NCI-H187 (cell line): ENCODE data around the gene BSND.

Source experiments
- DNase-seq, 2 experiments: peaks; one replicate each; lab custom pipeline; 2025; lab: John Stamatoyannopoulos, UW

The BSND gene

DNA sequence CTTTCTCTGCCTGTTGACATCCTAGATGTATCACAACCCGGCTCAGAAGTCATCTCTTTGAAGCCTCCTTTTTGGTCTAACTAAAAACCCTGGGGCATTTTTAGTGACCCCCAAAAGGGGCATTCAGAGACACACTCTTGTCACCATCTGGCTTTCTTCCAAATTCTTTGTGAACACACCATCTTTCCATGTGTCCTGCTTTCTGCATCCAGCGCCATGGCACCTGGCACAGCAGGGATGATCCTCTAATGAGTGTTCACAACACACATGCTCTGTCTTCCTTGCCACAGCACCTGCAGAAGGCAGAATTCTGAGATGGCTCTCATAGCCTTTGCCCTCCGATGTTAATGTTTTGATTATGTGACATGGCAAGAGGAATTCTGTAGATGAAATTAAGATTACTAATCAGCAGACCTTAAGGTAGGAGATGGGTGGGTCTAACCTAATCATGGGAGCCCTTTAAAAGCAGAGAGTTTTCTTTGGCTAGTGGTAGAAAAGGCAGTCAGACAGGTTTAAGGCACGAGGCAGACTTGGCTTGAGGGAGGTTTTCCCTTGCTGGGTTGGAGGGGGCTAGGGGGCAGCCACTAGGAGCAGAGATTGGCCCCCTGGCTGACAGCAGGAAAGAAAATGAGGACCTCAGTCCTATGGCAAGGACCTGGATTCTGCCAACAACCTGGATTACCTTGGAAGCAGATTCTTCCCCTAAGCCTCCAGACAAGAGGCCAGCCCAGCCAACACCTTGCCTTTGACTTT, 23.2 kb upstream of the BSND start:
- DNase-seq = no peak

DNA sequence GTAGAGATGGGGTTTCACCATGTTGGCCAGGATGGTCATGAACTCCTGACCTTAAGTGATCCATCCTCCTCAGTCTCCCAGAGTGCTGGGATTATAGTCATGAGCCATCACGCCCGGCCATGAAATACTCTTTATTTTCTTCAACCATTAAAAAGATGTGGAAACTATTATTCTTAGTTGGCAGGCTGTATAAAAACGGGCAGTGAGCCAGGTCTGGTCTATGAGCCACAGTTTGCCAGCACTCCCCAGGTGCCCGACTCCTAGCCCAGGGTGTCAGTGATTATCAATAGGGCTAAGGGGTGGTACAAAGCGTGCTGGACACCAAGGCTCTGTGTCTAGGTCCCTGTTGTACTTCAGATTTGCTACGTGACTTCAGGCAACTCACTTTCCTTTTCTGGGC, 22.0 kb upstream of the BSND start:
- no peak for DNase-seq

DNA sequence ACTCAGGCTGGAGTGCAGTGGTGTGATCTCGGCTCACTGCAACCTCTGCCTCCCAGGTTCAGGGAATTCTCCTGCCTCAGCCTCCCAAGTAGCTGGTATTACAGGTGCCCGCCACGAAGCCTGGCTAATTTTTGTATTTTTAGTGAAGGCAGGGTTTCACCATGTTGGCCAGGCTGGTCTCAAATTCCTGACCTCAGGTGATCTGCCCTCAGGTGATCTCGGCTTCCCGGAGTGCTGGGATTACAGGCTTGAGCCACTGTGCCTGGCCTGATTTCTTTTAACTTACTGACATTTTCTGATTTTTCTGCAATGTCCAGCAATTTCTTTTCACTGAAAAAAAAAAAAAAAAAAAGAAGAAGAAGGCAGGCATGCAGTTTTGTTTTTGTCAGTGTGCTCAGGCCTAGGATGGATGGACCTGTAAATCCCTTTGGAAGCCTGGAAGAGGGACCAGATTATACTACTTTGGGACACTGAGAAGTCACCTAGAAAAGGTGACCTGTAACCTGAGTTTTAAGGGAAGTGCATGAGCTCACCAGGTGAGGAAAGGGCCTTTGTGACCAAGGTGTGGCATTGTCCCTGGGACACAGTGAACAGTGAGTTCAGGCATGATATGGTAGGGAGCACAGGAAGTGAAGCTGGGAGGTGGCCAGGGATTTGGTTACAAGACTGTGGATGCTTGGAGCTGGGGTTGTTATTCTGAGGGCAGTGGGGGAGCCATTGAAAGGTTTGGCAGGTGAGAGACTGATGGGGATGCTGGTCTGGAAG, 21.0 kb upstream of the BSND start:
- DNase-seq = no peak

DNA sequence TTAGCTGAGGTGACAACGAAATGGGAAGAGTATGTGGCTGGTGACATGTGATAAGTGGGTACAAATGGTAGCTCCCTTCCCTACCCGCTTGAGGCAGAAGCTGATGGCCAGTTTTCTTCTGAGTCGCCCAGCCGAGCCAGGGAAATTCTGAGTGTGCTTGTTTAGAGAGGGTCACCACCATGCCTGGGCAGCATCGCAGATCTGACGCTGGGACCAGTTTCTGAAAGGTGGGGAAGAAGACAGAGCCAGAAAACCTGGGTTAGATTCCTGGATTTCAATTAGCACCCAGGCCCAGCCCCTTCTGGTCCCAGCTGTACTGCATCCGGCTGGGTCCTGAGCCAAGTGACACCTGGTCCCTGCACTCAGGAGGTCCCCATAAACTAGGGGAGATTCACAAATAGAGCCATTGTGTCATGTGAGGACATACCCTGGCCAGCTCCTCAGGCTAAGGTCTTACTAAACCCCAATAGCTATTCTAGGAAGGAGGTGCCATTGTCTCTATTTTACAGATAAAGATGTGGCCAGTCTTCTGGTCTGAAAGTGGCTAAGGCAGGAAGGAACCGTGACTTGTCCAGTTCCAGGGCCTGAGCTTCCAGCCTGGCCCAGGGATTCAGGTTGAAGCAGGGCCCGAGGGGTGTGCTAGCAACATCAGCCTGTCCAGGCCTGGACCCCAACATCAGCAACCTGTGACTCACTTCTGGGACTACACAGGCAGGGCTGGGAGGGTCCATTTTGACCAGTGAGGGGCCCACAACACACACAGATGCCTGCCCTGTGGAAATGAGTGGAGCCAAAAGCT, 20.0 kb upstream of the BSND start:
- no peak for DNase-seq

DNA sequence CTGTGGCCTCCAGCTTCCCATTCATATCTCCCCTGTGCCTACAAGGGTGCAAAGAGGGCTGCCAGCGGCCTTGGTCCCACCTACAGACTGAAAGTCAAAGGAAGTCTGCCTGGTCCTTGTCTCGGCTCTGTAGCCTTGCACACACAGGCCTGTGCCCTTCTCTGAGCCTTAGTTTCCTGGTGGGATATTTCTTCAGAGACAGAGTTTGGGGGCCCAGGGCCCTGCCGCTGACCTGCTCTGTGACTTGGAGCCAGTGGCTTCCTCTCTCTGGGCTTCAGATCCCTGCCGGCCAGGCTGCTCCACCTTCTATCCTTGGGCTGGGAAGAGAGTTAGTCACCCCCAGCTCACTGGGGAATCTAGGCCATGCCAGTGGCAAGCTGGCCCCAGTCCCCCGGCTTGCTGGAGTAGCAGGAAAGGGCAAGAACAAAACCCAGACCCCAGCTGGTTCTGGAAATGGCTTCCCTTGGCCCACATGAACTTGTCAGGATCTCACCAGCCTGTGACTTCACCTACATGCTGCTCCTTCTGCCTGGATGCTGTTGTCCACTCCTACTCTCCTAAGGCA, 19.3 kb upstream of the BSND start:
- no peak for DNase-seq

DNA sequence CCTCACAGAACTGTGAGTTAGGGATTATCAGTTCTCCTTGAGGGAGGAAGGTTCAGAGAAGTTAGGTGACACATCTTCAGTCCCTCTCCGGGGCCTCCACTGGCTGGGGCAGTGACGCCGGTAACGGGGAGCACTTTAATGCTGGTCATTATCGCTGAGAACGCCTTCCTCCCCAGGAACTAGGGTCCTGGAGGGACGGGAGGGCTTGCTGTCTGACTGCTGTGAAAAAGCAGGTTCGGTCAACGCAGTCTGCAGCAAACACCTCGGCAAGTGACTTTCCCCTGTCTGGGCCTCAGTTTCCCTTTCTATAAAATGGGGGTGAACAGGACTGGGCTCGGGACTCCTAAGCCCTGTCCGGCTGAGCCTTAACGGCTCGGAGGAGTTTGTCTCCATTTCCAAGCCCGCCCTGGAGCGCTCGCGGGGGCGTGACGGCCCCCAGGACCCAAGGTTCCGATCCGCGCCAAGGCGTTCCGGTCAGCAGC, 18.6 kb upstream of the BSND start:
- DNase-seq = no peak

DNA sequence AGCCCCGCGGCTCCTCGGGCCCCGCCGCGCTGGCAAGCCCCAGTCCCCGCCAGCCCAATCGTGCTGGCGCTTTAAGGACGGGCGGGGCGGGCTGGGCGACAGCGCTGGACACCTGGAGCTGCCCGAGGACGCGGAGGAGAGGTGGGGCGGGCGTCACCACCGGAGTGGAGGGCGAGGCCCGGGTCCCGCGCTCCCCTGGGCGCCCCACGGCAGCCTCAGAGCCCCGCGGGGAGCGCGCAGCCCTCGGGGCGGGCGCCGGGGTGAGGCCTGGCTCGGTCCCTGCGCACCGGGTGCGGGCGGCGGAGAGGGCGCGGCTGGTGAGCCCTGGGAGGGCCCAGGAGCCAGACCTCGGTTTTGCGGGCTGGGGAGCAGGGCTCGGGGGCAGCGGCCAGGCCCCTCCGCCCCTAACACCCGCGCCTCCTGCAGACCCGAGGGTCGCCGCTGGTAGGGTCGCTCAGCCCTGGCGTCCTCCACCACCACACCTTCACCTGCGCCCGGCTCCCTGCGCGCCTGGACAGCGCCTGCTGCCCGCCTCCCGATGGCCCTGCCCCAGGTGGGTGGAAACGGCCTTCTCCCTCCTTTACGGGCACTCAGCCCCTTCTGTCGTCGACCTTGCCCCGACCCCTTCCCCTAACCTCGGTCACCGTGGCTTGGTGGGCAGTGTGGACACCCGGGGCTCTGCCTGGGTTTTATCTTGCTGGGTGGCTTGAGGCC, 18.0 kb upstream of the BSND start, which contains the start of gene TMEM61:
Gene TMEM61 (plus strand): TSS at position 101 of the 714 bp plus-strand sequence. CDS start 438 bp downstream, at position 539.
- no peak for DNase-seq

DNA sequence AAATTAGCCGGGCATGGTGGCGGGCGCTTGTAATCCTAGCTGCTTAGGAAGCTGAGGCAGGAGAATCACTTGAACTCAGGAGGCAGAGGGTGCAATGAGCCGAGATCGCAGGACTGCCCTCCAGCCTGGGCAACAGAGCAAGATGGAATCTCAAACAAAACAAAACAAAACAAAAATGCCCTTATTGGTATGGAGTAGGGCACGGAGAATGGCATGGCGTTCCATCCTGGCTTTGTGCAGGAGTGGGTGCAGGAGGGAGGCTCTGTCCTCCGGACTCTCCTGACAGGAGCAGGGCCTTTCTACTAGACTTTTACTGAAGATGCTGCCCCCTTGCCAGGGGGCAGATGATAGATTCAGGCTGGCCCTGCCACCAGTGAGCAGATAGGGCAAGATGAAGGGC, 17.3 kb upstream of the BSND start:
- no peak for DNase-seq

DNA sequence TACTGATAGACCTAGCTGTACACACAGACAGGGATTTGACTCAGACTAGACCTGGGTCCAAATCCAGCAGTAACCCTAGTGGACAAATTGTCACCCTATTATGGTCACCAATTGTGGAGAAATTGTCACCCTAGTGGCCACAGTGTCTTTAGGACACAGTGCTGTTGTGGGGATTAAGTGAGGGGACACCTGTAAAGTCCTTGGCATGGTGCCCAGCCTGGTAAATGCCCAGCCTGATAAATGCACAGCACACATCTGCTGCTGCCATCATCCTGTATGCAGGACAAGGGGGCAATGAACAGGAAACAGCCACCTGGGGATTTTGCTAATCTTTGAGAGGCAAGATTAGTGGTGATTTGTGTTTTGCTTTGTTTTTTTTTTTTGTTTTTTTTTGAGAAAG, 16.0 kb upstream of the BSND start:
- DNase-seq = no peak

DNA sequence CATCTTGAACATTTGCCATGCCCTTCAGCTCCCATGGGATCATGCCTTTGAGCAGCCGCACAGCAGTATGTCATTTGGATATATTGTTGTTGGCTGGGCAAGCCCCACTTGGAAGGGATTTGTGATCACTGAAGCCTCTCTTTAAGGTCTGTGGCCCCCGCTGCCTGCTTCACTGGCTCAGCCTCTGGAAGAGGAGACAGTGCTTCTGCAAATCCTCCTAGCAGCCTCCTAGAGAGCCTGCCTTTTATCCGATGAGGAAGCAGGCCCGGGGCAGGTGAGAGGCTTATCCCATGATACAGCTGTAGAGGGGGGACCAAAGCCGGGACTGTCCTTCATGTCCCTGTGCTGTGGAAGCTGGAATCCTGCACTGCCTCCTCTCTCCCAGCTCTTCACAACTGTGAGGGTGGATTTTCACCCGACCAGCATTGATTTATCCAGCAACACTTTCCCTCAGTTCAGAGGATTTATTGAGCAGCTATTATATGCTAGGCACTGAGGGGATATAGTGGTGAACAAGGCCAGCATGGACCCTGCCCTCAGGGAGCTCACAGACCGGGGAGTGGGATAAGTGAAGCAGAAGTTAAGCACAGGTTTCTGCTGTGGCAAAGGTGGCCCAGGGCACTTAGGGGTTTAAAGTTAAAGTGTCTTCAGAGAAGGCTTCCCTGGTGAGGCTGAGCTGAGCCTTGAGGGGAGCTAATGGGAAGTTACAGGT, 14.4 kb upstream of the BSND start:
- no peak for DNase-seq

DNA sequence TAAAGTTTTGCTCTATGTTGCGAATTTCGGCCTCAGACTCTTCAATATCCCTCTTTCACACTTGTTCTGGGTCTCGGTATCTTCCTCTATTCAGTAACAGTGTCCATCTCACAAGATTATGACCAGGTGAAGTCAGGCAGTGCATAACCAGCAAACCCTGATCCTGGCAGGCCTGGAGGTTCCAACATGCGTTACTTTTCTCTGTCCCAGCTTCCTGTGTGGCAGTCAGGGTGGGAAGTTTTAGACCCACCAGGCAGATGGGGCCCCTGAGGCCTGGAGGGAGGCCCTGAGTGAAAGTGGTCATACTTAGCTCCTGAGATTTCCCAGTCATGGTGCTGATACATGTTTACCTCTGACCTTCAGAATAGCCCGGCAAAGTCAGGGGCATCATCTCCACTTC, 13.2 kb upstream of the BSND start:
- DNase-seq = no peak

DNA sequence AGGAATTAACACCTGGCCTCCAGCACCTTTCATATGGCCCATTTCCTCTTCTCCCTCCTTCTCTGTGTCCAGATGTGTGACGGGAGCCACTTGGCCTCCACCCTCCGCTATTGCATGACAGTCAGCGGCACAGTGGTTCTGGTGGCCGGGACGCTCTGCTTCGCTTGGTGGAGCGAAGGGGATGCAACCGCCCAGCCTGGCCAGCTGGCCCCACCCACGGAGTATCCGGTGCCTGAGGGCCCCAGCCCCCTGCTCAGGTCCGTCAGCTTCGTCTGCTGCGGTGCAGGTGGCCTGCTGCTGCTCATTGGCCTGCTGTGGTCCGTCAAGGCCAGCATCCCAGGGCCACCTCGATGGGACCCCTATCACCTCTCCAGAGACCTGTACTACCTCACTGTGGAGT, 12.7 kb upstream of the BSND start:
- no peak for DNase-seq

DNA sequence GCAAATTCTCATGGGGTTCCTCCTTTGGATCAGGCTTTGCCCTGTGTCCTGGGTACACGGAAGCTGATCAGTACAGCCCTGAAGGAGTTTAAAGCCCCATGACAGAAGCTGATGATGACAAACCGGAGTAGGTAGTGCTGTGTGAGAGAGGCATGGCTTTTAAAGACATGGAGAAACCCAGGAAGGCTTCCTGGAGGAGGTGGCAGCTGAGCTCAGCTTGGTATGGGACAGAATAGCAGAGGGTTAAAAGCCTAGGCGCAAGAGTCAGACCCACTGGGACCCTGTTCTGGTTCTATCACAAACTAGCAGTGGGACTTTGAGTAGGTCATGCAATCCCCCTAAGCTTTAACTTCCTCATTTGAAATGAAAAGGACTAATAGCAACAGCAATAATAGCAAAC, 12.2 kb upstream of the BSND start:
- DNase-seq = no peak

DNA sequence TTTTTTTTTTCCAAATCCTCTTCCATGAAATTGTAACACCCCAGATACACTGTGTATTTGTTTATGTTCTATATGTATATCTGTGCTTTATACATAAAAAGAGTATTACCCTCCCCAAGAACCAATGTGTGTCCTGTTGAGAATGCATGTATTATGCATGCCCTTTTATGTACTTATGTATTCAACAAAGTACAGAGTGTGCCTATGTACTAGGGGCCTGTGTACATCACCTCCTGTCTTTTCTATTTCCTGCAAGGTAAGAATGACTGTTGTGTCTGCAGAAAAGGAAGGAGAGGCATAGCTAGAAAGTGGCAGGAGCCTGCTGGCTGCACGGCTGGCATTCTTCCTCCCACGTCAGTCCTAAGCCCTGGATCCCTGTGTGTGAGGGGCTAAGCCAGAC, 11.3 kb upstream of the BSND start:
- DNase-seq = no peak

DNA sequence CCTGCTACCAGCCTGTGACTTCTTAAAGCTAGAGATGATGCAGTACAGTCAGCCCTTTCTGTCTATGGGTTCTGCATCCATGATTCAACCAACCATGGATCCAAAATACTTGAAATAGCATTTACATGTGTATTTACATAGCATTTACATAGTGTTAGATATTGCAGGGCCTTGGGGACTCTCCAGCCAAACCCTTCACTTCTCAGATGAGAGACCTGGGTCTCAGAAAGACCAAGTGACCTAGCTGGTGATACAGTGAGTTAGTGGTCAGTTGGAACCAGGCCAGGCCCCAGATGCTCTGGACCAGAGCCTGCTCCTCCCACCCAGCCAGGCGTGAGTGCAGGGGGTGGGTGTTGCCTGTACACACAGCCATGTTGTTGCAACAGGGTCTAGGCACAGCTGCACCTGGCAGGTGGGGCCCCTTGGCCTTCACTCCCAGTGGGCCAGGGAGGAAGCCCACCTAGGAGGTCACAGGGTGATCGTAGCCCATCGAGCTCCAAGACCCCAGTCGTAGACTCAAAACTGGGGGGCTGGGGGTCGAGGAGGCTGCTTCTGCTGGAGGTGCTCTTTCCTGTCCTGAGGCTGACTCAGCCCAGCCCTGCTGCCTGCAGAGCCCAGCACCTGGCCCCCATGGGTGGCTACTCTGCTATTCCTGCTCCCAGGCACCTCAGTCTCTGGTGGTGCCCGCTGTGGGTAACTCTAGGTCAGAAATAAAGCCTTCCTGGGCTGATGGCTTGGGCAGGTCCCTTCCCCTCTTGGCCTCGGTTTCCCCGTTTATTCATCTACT, 10.6 kb upstream of the BSND start:
- no peak for DNase-seq

DNA sequence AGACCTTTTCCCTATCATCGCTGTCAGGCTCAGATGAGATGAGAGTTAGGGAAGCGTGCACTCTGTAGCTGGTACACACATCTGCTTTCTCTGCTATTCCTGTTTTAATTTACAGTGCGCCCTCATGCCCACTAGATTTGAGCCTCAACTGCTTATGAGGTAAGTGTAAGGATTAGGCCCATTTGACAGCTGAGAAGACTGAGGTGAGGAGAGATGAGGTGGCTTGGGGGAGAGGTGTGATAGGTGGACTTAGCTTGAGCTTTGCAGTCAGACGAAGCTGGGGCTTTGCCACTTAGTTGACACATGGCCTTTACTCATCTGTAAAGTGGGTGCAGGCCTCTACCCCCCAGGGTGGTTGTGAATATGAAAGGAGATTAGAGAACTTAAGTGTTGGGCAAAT, 9.8 kb upstream of the BSND start:
- DNase-seq = no peak

DNA sequence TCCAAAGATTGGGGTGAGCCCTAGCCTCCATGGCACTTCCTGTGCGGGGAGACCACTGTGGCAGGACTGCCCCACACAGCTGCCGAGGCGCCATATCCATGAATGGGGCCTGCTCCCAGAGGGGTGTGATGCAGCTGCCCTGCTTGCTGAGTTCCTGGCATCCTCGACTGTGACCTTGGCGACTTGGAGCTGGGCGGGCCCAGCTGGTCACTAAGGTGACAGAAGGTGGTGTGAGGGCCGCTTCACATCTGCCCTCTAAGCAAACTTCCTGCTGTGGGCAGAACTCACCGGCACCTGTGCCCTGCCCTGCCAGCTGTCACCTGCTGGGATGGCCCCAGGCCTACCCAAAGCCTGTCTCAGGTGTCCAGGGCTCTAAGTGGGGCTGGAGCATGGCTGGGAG, 9.3 kb upstream of the BSND start:
- no peak for DNase-seq

DNA sequence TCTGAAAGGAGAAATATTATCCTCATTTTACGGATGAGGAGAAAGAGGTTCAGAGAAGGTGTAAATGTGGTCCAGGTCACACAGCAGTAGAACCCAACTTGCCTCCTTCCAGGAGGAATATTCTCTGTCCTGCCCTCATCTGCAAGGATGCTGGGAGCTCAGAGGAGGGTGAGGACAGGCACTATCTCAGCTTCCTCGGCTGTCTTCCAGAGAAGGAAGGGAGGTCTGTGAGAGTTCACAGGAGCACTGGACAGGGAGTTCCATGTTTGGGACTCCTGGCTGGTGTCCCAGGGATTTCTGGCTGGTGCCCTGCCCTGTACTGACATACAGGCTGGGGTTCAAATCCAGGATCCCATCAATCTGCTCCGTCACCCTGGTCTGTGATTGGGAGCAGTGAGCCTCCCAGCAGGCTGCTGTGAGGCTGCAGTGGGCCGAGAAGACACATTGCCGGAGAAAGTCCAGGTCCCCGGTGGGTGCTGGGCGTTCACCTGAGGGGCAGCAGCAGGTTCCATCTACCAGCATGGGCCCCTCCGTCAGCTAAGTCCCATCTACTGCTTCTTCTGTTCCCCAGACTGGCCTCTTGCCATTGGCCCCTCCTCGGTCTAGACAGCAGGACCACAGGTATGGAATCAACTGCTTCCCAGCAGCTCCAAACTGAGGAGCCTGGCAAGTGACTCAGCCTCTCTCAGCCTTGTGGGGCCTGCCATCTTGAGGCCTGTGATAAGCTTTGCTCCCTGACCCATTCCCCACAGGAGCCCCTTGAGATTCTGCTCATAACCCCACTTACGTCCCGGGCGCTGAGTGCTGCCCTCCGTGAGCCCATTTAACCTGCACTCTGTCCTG, 8.5 kb upstream of the BSND start:
- DNase-seq = no peak

DNA sequence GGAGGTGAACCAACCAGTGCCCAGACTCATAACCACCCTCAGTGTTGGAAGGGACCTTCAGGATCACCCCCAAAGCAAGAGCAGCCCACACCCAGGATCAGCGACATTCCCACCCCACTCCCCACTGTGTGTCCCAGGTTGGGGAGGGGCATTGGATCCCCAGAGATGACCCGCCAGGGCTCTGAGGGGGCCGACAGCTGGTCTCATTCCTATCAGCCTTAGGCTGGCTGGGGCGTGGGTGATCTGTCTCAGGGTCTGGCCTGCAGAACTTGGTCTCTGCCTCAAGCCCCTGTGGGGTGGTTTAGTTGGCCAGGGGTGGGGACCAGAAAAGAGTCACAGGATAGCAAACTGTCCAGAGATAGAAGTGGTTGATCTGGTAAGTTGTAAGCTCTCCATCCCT, 7.8 kb upstream of the BSND start:
- DNase-seq = no peak
